Neuronal stem cell (in vitro differentiated cells): ENCODE measurements around the gene PDE4C.

Experiments used
- DNase-seq: peaks from one replicate; pipeline ENCODE4 v3.0.0-alpha.2; 2013; ENCODE audit warnings: low spot score
- H2AFZ ChIP-seq: one replicate; pipeline ENCODE4 v1.6.1; 2013; ENCODE audit warnings: mild to moderate bottlenecking, low read length, inconsistent platforms
- H2AK5ac ChIP-seq: 2 replicates; pipeline ENCODE4 v1.6.1; 2013; ENCODE audit warnings: low read depth, mild to moderate bottlenecking, inconsistent platforms, low read length, moderate library complexity, mixed read lengths
- H2BK120ac ChIP-seq: 2 replicates; pipeline ENCODE4 v1.6.1; 2013; ENCODE audit warnings: low read depth, mild to moderate bottlenecking, inconsistent platforms, low read length, moderate library complexity, mixed read lengths
- H2BK12ac ChIP-seq: one replicate; pipeline ENCODE4 v1.6.1; 2013; ENCODE audit warnings: low read length, inconsistent platforms
- H2BK15ac ChIP-seq: 2 replicates; pipeline ENCODE4 v1.6.1; 2013; ENCODE audit warnings: mild to moderate bottlenecking, low read length, inconsistent platforms, mixed read lengths
- H2BK5ac ChIP-seq: one replicate; pipeline ENCODE4 v1.6.1; 2013; ENCODE audit warnings: inconsistent platforms, mild to moderate bottlenecking, low read length, moderate library complexity
- H3K14ac ChIP-seq: one replicate; pipeline ENCODE4 v1.6.1; 2013; ENCODE audit warnings: low read length, inconsistent platforms
- H3K18ac ChIP-seq: 2 replicates; pipeline ENCODE4 v1.6.1; 2013; ENCODE audit warnings: low read length, inconsistent platforms
- H3K23ac ChIP-seq: 2 replicates; pipeline ENCODE4 v1.6.1; 2013; ENCODE audit warnings: low read depth, mild to moderate bottlenecking, mixed read lengths, low read length, inconsistent platforms; ENCODE audit not compliant: poor library complexity
- H3K27ac ChIP-seq: replicated peaks from 3 replicates; pipeline ENCODE4 v1.5.1; 2013; ENCODE audit warnings: low read length, inconsistent platforms
- H3K27me3 ChIP-seq, 3 experiments: 2 replicates each; pipeline ENCODE4 v1.6.1; 2013; ENCODE audit warnings: low read length in 3 of 3, mild to moderate bottlenecking in 2 of 3, inconsistent platforms in 1 of 3, low read depth in 1 of 3, mixed read lengths in 1 of 3, moderate library complexity in 1 of 3; ENCODE audit not compliant: control insufficient read depth in 3 of 3, insufficient read depth in 3 of 3
- H3K36me3 ChIP-seq, 2 donors: replicated peaks in 1 of 2; 2 replicates each; pipeline ENCODE4 v1.6.1; 2013; ENCODE audit warnings: low read length in 2 of 2; ENCODE audit not compliant: control insufficient read depth in 2 of 2, insufficient read depth in 2 of 2
- H3K4ac ChIP-seq: 2 replicates; pipeline ENCODE4 v1.6.1; 2013; ENCODE audit warnings: inconsistent platforms, mild to moderate bottlenecking, low read length, moderate library complexity
- H3K4me1 ChIP-seq, 2 donors: 1 replicate in 1 of 2; 2 replicates in 1 of 2; pipeline ENCODE4 v1.6.1; 2013; ENCODE audit warnings: low read length in 2 of 2, low read depth in 1 of 2; ENCODE audit not compliant: control insufficient read depth in 2 of 2, insufficient read depth in 1 of 2
- H3K4me2 ChIP-seq: one replicate; pipeline ENCODE4 v1.6.1; 2013; ENCODE audit warnings: mild to moderate bottlenecking, low read length, inconsistent platforms; ENCODE audit not compliant: insufficient read depth, poor library complexity, severe bottlenecking
- H3K4me3 ChIP-seq, 2 donors: 2 replicates each; pipeline ENCODE4 v1.5.1; 2013; ENCODE audit warnings: low read length in 2 of 2, mild to moderate bottlenecking in 2 of 2, inconsistent platforms in 1 of 2, moderate library complexity in 1 of 2
- H3K79me1 ChIP-seq: one replicate; pipeline ENCODE4 v1.6.1; 2013; ENCODE audit warnings: low read depth, mild to moderate bottlenecking, inconsistent platforms, low read length, moderate library complexity
- H3K9ac ChIP-seq: one replicate; pipeline ENCODE4 v1.6.1; 2013; ENCODE audit warnings: mild to moderate bottlenecking, low read depth, low read length, inconsistent platforms; ENCODE audit not compliant: poor library complexity
- H3K9me3 ChIP-seq, 2 donors: replicated peaks in 1 of 2; 2 replicates each; pipeline versions ENCODE3 to v1.6.1; 2013; ENCODE audit warnings: low read length in 2 of 2, mild to moderate bottlenecking in 2 of 2, inconsistent platforms in 1 of 2, low read depth in 1 of 2, mixed read lengths in 1 of 2, moderate library complexity in 1 of 2; ENCODE audit not compliant: control insufficient read depth in 2 of 2, insufficient read depth in 1 of 2
- H4K8ac ChIP-seq: one replicate; pipeline ENCODE4 v1.6.1; 2013; ENCODE audit warnings: low read depth, mild to moderate bottlenecking, inconsistent platforms, low read length, moderate library complexity
- H4K91ac ChIP-seq: one replicate; pipeline ENCODE4 v1.6.1; 2013; ENCODE audit warnings: low read length, low read depth, mild to moderate bottlenecking, inconsistent platforms; ENCODE audit not compliant: poor library complexity
- WGBS, 2 donors: extraction: QIAGEN DNeasy Blood & Tissue Kit; methylation state at CpG; one replicate each; pipeline ENCODE4 v1.1.7; 2013; ENCODE audit warnings: missing lambda C conversion rate in 2 of 2, mixed read lengths in 1 of 2; ENCODE audit not compliant: insufficient read length in 2 of 2, insufficient replicate concordance in 1 of 2; ENCODE audit errors: extremely low coverage in 2 of 2; 5-methylcytosine and 5-hydroxymethylcytosine counted together

PDE4C gene

DNA sequence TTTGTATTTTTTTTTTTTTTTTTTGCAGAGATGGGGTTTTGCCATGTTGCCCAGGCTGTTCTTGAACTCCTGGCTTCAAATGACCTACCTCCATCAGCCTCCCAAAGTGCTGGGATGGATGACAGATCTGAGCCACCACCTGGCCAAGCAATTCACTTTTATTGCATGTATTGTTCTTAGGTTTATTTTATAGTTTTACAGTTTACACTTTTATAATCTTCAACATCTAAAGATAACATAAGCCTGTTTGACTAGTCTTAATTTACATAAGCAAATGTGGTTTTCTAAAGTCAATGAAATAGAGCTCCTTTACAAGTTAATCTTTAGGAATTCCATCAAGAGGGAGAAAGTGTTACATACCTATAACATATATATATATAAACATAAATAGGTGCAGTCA lies 42.7 kb downstream of the PDE4C start:
- no peak overlapping the region for H2AFZ ChIP-seq

GRCh38 chr19:18179957-18180356 lies 46.3 kb downstream of the PDE4C start:
- no peak overlapping the region for H3K23ac ChIP-seq
- peaks cover 0 to 13% (median 8%) of the 10 kb centered on the region in 3 experiments for H3K27me3 ChIP-seq
- no peak overlapping the region for H2BK5ac ChIP-seq
- H4K8ac ChIP-seq = no peak overlapping the region
- H3K4me3 ChIP-seq = no peak overlapping the region
- no peak overlapping the region for H4K91ac ChIP-seq
- no peak overlapping the region for H3K9ac ChIP-seq
- H3K9me3 ChIP-seq = no peaks in the 10 kb centered on the region
- no CpG with 5 or more reads among the region's 5 CpGs for WGBS, 2 donors
- H2BK15ac ChIP-seq = no peak overlapping the region
- H2BK120ac ChIP-seq = no peak overlapping the region
- no peak overlapping the region for H3K18ac ChIP-seq
- no peak overlapping the region for H2AFZ ChIP-seq
- no peak overlapping the region for H3K14ac ChIP-seq
- no peak overlapping the region for H2AK5ac ChIP-seq
- H3K4me1 ChIP-seq = no peaks in the 10 kb centered on the region
- H3K4me2 ChIP-seq = no peak overlapping the region
- no peak overlapping the region for H3K27ac ChIP-seq
- H2BK12ac ChIP-seq = no peak overlapping the region
- H3K36me3 ChIP-seq = no peaks in the 10 kb centered on the region
- no peak overlapping the region for H3K4ac ChIP-seq
- no peaks in the 10 kb centered on the region for H3K79me1 ChIP-seq
- no peak for DNase-seq

More for the DNA sequence above, 42.7 kb downstream of the PDE4C start:
- no peaks in the 10 kb centered on the region for H3K79me1 ChIP-seq
- H3K14ac ChIP-seq = no peak overlapping the region
- no peaks in the 10 kb centered on the region for H3K27me3 ChIP-seq
- H3K27ac ChIP-seq = no peak overlapping the region
- H3K4me1 ChIP-seq = no peaks in the 10 kb centered on the region
- H3K9ac ChIP-seq = no peak overlapping the region
- H3K4me2 ChIP-seq = no peak overlapping the region
- H4K8ac ChIP-seq = no peak overlapping the region
- no peak overlapping the region for H3K18ac ChIP-seq
- no peak overlapping the region for H4K91ac ChIP-seq
- H2BK120ac ChIP-seq = no peak overlapping the region
- no peak overlapping the region for H2BK15ac ChIP-seq
- no peak overlapping the region for H2AK5ac ChIP-seq
- no peak overlapping the region for H3K4me3 ChIP-seq
- DNase-seq = no peak
- H2BK5ac ChIP-seq = no peak overlapping the region
- no peak overlapping the region for H2BK12ac ChIP-seq
- H3K4ac ChIP-seq = no peak overlapping the region
- no peak overlapping the region for H3K23ac ChIP-seq
- no peaks in the 10 kb centered on the region for H3K36me3 ChIP-seq
- no peaks in the 10 kb centered on the region for H3K9me3 ChIP-seq

DNA sequence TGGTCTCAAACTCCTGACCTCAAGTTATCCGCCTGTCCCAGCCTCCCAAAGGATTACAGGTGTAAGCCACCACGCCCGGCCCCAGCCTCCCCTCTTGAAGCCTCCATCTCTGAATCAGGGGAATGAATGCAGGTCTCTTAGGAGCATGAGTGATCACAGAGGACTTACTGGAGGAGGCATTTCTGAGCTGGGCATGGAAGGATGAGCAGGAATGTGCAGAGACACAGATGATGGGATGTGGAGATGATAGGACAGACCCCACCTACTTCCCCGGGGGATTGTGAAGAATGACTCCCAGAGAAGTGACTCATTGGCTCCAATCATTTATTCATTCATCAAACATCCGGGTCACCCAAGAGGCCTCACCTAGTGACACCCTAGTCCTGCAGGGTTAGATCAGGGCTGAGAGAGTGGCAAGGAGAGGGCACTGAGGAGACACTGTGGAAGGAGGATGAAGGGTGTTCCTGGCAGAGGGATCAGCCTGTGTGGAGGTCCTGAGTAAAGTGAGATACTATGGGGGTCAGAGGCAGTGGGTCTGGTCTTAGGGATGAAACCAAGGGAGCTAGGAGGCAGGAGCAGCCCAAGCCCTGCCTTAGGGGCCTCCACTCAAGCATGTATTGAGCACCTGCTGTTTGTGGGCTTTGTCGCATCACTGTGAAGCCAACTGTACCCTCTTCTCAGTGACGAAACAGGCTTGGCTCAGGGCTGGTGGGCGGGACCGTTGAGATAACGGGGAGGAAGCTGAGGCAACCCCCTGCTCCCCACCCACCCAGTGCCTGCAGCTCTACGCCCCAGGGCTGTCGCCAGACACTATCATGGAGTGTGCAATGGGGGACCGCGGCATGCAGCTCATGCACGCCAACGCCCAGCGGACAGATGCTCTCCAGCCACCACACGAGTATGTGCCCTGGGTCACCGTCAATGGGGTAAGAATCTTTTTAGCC lies 49.6 kb downstream of the PDE4C start:
- peaks cover 3 to 27% (median 25%) of the 10 kb centered on the region in 3 experiments for H3K27me3 ChIP-seq
- no peaks in the 10 kb centered on the region for H3K9me3 ChIP-seq
- H3K4me3 ChIP-seq = peak overlapping the region in 1 of 2 donors; percentile 53
- H4K8ac ChIP-seq = no peak overlapping the region
- H3K4me2 ChIP-seq = no peak overlapping the region
- no peak overlapping the region for H3K27ac ChIP-seq
- no peaks in the 10 kb centered on the region for H3K36me3 ChIP-seq
- H3K23ac ChIP-seq = no peak overlapping the region
- no peak overlapping the region for H2BK120ac ChIP-seq
- H2BK12ac ChIP-seq = no peak overlapping the region
- no peak overlapping the region for H2BK15ac ChIP-seq
- H3K79me1 ChIP-seq = no peaks in the 10 kb centered on the region
- no peak overlapping the region for H3K14ac ChIP-seq
- H3K4ac ChIP-seq = no peak overlapping the region
- no peak for DNase-seq
- H2AFZ ChIP-seq = no peak overlapping the region
- no peak overlapping the region for H2BK5ac ChIP-seq
- H4K91ac ChIP-seq = no peak overlapping the region
- peaks cover 3 to 8% of the 10 kb centered on the region in 2 donors for H3K4me1 ChIP-seq
- peak overlapping the region; percentile 17 for H2AK5ac ChIP-seq
- no peak overlapping the region for H3K18ac ChIP-seq
- peak overlapping the region; percentile 51 for H3K9ac ChIP-seq
- no CpG with 5 or more reads among the region's 19 CpGs for WGBS, 2 donors

- no peak for DNase-seq
- no CpG with 5 or more reads among the region's 11 CpGs for WGBS, 2 donors
- peaks cover 0 to 9% of the 10 kb centered on the region in 2 donors for H3K36me3 ChIP-seq
Measured at GRCh38 chr19:18174983-18175382, 51.3 kb downstream of the PDE4C start.

More at GRCh38 chr19:18174983-18175382, 51.3 kb downstream of the PDE4C start:
- Histone ChIP-seq H3K79me1 (no peaks in the 10 kb centered on the region), H3K18ac (peak overlapping the region; percentile 46), H3K4ac (peak overlapping the region; percentile 60), H3K4me1 (peaks cover 3 to 8% of the 10 kb centered on the region in 2 donors), H3K14ac (peak overlapping the region; percentile 39), H4K8ac (no peak overlapping the region), H2AK5ac (peak overlapping the region; percentile 33), H2AFZ (no peak overlapping the region), H4K91ac (no peak overlapping the region), H3K27me3 (peaks cover 3 to 27% (median 25%) of the 10 kb centered on the region in 3 experiments), H2BK15ac (no peak overlapping the region), H2BK120ac (no peak overlapping the region), H3K27ac (no peak overlapping the region), H2BK5ac (no peak overlapping the region), H3K4me3 (no peak overlapping the region), H3K4me2 (no peak overlapping the region), H3K9me3 (no peaks in the 10 kb centered on the region), H3K9ac (no peak overlapping the region), H3K23ac (peak overlapping the region; percentile 34), H2BK12ac (no peak overlapping the region)
